GM23338 (cell line): ENCODE data around the gene GRIN2A. TPM values are rescaled to one million over a fixed set of nuclear protein-coding genes. Genes with fewer than 3 reads are reported as not detected.

Experiments
- ATAC-seq: fragments of 200-7000 bp; cut with Tn5 transposase; 3 replicates; pipeline ENCODE4 v1.9.1; 2020
- DNase-seq: peaks from one replicate; pipeline ENCODE4 v3.0.0-alpha.2; 2015; ENCODE audit warnings: low spot score
- H2AFZ ChIP-seq: fragments of 200-600 bp; sonication (generic); 2 replicates; pipeline ENCODE4 v1.8.0; 2016; ENCODE audit warnings: antibody characterized with exemption, mild to moderate bottlenecking, moderate library complexity
- H3F3A ChIP-seq: fragments of 200-600 bp; sonication (generic); replicated peaks from 2 replicates; pipeline ENCODE4 v1.8.0; 2017; ENCODE audit warnings: antibody characterized with exemption, mixed run types, low read depth
- H3K27ac ChIP-seq: fragments of 200-600 bp; sonication (generic); 2 replicates; pipeline ENCODE4 v1.6.1; 2016; ENCODE audit warnings: low read depth
- H3K27me3 ChIP-seq: fragments of 200-600 bp; sonication (generic); 2 replicates; pipeline ENCODE4 v1.8.0; 2016; ENCODE audit warnings: mild to moderate bottlenecking, mixed run types, moderate library complexity; ENCODE audit not compliant: insufficient read depth
- H3K36me3 ChIP-seq: fragments of 200-600 bp; sonication (generic); 2 replicates; pipeline ENCODE4 v1.8.0; 2016; ENCODE audit warnings: mild to moderate bottlenecking; ENCODE audit not compliant: insufficient read depth
- H3K4me1 ChIP-seq: fragments of 200-600 bp; sonication (generic); 2 replicates; pipeline ENCODE4 v1.8.0; 2016; ENCODE audit warnings: mild to moderate bottlenecking, moderate library complexity; ENCODE audit not compliant: insufficient read depth
- H3K4me2 ChIP-seq: fragments of 200-600 bp; sonication (generic); 2 replicates; pipeline ENCODE4 v1.7.1; 2017; ENCODE audit warnings: mixed run types
- H3K4me3 ChIP-seq: fragments of 200-600 bp; sonication (generic); 2 replicates; pipeline ENCODE4 v1.6.1; 2016; ENCODE audit warnings: mixed run types
- H3K79me2 ChIP-seq: fragments of 200-600 bp; sonication (generic); replicated peaks from 2 replicates; pipeline ENCODE4 v1.8.0; 2017; ENCODE audit warnings: mild to moderate bottlenecking; ENCODE audit not compliant: insufficient read depth
- H3K9me2 ChIP-seq: fragments of 200-600 bp; sonication (generic); 2 replicates; pipeline ENCODE4 v1.8.0; 2017; ENCODE audit not compliant: insufficient read depth
- H4K20me1 ChIP-seq: fragments of 200-600 bp; sonication (generic); replicated peaks from 2 replicates; pipeline ENCODE4 v1.8.0; 2017; ENCODE audit warnings: mild to moderate bottlenecking; ENCODE audit not compliant: insufficient read depth
- H3K27ac Mint-ChIP-seq: 2 replicates; pipeline ENCODE4 v1.8.0; 2020; ENCODE audit warnings: inconsistent platforms, mild to moderate bottlenecking, moderate library complexity, mixed read lengths
- H3K27me3 Mint-ChIP-seq: 3 replicates; pipeline ENCODE4 v1.8.0; 2022; ENCODE audit warnings: low read depth, mild to moderate bottlenecking, moderate library complexity, mixed read lengths, inconsistent platforms; ENCODE audit not compliant: insufficient read depth, poor library complexity
- H3K36me3 Mint-ChIP-seq: 3 replicates; pipeline ENCODE4 v1.8.0; 2021; ENCODE audit warnings: low read depth, mild to moderate bottlenecking, inconsistent platforms, moderate library complexity, mixed read lengths
- H3K4me1 Mint-ChIP-seq: 3 replicates; pipeline ENCODE4 v1.8.0; 2020; ENCODE audit warnings: mild to moderate bottlenecking, inconsistent platforms, mixed read lengths
- H3K4me3 Mint-ChIP-seq: 3 replicates; pipeline ENCODE4 v1.8.0; 2021; ENCODE audit warnings: moderate library complexity, mild to moderate bottlenecking, inconsistent platforms, mixed read lengths
- H3K9me3 Mint-ChIP-seq: 3 replicates; pipeline ENCODE4 v1.8.0; 2020; ENCODE audit warnings: moderate library complexity, mild to moderate bottlenecking, inconsistent platforms, mixed read lengths
- EZH2 ChIP-seq: fragments of 200-600 bp; sonication (generic); IDR thresholded peaks from one replicate; pipeline ENCODE4 v1.8.0; 2017; ENCODE audit warnings: antibody characterized with exemption, mild to moderate bottlenecking, low read depth; ENCODE audit not compliant: unreplicated experiment
- JUNB ChIP-seq: IDR thresholded peaks from one replicate; pipeline ENCODE4 v1.6.1; 2016; ENCODE audit warnings: antibody characterized with exemption; ENCODE audit not compliant: unreplicated experiment
- STAT1 ChIP-seq: IDR thresholded peaks from one replicate; pipeline ENCODE4 v1.6.1; 2016; ENCODE audit warnings: antibody characterized with exemption; ENCODE audit not compliant: unreplicated experiment
- polyA plus RNA-seq: library from polyadenylated mRNA; unstranded; fragments of >200 nt; fragmentation: Nextera tagmentation; extraction: Ambion mirVana; gene quantifications from 2 replicates; pipeline ENCODE4 v1.2.1, GENCODE V29; 2016
- total RNA-seq: library from RNA; depleted of rRNA; stranded (reverse); fragments of >200 nt; shearing (Covaris generic); gene quantifications from 2 replicates; pipeline ENCODE4 v1.2.3, GENCODE V29; 2014
- TF ChIP-seq, protein P1 (sequence below): fragments of 250-450 bp; sonication (Bioruptor Pico); IDR thresholded peaks from 2 replicates; pipeline ENCODE4 v1.5.0; 2020; ENCODE audit warnings: mild to moderate bottlenecking, moderate library complexity
- TF ChIP-seq, protein P2 (sequence below), 2 experiments: fragments of 200-600 bp in 1 of 2; sonication (generic) in 1 of 2; conservative IDR thresholded peaks; 2 replicates each; pipeline versions ENCODE4 v1.5.1 to v1.6.1; 2016 to 2017; ENCODE audit warnings: antibody characterized with exemption in 2 of 2, low read depth in 2 of 2, mild to moderate bottlenecking in 2 of 2, moderate library complexity in 1 of 2
- TF ChIP-seq, protein P3 (sequence below): IDR thresholded peaks from 2 replicates; pipeline ENCODE4 v1.6.1; 2016; ENCODE audit warnings: antibody characterized with exemption

GRIN2A gene
- total and polyA plus RNA-seq, 2 experiments from 2014 or later, result 0.89 to 5.1 TPM

DNA sequence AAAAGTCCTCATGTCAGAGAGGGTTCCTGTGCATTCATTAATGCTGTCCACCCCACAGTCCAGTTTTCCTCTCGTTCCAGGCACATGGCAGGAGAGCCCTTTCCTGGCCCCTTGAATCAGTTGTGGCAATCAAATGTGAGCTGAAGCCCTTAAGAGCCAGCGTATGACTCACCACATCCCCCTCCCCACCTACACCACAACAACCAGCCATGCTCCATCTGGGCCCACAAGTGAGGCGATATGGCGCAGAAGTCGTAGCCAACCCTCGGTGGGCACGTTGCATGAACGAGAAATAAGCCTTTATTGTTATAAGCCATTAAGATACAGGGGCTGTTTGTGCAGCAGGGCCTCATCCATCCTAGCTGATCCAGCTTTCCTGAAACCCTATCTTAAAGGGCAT, 28.2 kb downstream of the GRIN2A start:
- no peaks in the 10 kb centered on the region for H3K9me3 Mint-ChIP-seq
- H3K4me1 ChIP-seq, result no peaks in the 10 kb centered on the region
- H3K36me3 Mint-ChIP-seq, result no peaks in the 10 kb centered on the region
- no peak overlapping the region for H3K4me3 Mint-ChIP-seq
- H3K27ac Mint-ChIP-seq, result no peak overlapping the region
- H3K4me1 Mint-ChIP-seq, result no peaks in the 10 kb centered on the region
- H3K36me3 ChIP-seq, result no peaks in the 10 kb centered on the region
- DNase-seq (no peak), ATAC-seq (no peak)
- H3K9me2 ChIP-seq, result peaks cover 17% of the 10 kb centered on the region
- H4K20me1 ChIP-seq, result no peaks in the 10 kb centered on the region
- no peak overlapping the region for H3K4me3 ChIP-seq
- no peak overlapping the region for H2AFZ ChIP-seq
- no peaks in the 10 kb centered on the region for H3K79me2 ChIP-seq
- H3K27me3 Mint-ChIP-seq, result no peaks in the 10 kb centered on the region
- H3F3A ChIP-seq, result no peaks in the 10 kb centered on the region
- H3K27me3 ChIP-seq, result no peaks in the 10 kb centered on the region
- no peak for TF ChIP-seq JUNB
- TF ChIP-seq, protein P1, sequence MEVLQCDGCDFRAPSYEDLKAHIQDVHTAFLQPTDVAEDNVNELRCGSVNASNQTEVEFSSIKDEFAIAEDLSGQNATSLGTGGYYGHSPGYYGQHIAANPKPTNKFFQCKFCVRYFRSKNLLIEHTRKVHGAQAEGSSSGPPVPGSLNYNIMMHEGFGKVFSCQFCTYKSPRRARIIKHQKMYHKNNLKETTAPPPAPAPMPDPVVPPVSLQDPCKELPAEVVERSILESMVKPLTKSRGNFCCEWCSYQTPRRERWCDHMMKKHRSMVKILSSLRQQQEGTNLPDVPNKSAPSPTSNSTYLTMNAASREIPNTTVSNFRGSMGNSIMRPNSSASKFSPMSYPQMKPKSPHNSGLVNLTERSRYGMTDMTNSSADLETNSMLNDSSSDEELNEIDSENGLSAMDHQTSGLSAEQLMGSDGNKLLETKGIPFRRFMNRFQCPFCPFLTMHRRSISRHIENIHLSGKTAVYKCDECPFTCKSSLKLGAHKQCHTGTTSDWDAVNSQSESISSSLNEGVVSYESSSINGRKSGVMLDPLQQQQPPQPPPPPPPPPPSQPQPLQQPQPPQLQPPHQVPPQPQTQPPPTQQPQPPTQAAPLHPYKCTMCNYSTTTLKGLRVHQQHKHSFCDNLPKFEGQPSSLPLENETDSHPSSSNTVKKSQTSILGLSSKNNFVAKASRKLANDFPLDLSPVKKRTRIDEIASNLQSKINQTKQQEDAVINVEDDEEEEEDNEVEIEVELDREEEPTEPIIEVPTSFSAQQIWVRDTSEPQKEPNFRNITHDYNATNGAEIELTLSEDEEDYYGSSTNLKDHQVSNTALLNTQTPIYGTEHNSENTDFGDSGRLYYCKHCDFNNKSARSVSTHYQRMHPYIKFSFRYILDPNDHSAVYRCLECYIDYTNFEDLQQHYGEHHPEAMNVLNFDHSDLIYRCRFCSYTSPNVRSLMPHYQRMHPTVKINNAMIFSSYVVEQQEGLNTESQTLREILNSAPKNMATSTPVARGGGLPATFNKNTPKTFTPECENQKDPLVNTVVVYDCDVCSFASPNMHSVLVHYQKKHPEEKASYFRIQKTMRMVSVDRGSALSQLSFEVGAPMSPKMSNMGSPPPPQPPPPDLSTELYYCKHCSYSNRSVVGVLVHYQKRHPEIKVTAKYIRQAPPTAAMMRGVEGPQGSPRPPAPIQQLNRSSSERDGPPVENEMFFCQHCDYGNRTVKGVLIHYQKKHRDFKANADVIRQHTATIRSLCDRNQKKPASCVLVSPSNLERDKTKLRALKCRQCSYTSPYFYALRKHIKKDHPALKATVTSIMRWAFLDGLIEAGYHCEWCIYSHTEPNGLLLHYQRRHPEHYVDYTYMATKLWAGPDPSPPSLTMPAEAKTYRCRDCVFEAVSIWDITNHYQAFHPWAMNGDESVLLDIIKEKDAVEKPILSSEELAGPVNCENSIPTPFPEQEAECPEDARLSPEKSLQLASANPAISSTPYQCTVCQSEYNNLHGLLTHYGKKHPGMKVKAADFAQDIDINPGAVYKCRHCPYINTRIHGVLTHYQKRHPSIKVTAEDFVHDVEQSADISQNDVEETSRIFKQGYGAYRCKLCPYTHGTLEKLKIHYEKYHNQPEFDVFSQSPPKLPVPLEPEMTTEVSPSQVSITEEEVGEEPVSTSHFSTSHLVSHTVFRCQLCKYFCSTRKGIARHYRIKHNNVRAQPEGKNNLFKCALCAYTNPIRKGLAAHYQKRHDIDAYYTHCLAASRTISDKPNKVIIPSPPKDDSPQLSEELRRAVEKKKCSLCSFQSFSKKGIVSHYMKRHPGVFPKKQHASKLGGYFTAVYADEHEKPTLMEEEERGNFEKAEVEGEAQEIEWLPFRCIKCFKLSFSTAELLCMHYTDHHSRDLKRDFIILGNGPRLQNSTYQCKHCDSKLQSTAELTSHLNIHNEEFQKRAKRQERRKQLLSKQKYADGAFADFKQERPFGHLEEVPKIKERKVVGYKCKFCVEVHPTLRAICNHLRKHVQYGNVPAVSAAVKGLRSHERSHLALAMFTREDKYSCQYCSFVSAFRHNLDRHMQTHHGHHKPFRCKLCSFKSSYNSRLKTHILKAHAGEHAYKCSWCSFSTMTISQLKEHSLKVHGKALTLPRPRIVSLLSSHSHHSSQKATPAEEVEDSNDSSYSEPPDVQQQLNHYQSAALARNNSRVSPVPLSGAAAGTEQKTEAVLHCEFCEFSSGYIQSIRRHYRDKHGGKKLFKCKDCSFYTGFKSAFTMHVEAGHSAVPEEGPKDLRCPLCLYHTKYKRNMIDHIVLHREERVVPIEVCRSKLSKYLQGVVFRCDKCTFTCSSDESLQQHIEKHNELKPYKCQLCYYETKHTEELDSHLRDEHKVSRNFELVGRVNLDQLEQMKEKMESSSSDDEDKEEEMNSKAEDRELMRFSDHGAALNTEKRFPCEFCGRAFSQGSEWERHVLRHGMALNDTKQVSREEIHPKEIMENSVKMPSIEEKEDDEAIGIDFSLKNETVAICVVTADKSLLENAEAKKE (CRISPR knock-in tag), result no peak
- TF ChIP-seq STAT1, result no peak
- TF ChIP-seq, protein P2, sequence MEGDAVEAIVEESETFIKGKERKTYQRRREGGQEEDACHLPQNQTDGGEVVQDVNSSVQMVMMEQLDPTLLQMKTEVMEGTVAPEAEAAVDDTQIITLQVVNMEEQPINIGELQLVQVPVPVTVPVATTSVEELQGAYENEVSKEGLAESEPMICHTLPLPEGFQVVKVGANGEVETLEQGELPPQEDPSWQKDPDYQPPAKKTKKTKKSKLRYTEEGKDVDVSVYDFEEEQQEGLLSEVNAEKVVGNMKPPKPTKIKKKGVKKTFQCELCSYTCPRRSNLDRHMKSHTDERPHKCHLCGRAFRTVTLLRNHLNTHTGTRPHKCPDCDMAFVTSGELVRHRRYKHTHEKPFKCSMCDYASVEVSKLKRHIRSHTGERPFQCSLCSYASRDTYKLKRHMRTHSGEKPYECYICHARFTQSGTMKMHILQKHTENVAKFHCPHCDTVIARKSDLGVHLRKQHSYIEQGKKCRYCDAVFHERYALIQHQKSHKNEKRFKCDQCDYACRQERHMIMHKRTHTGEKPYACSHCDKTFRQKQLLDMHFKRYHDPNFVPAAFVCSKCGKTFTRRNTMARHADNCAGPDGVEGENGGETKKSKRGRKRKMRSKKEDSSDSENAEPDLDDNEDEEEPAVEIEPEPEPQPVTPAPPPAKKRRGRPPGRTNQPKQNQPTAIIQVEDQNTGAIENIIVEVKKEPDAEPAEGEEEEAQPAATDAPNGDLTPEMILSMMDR (conservative IDR thresholded peaks at IDR 0.05; ENCODE audit: low read depth in 2 of 2), result no peak
- TF ChIP-seq, protein P3, sequence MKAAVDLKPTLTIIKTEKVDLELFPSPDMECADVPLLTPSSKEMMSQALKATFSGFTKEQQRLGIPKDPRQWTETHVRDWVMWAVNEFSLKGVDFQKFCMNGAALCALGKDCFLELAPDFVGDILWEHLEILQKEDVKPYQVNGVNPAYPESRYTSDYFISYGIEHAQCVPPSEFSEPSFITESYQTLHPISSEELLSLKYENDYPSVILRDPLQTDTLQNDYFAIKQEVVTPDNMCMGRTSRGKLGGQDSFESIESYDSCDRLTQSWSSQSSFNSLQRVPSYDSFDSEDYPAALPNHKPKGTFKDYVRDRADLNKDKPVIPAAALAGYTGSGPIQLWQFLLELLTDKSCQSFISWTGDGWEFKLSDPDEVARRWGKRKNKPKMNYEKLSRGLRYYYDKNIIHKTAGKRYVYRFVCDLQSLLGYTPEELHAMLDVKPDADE, result no peak
- TF ChIP-seq EZH2, result no peak
- no peak overlapping the region for H3K27ac ChIP-seq
- H3K4me2 ChIP-seq, result no peak overlapping the region
